DMS53 treated with DMSO at 0.1 percent for 48 hours (cell line): ENCODE results near the gene CEMIP2.
A peak's percentile ranks its signal among the peaks of the same experiment; 100 is the strongest.

ENCODE experiments used
- DNase-seq: peaks from one replicate; lab custom pipeline; 2025; ENCODE audit not compliant: unreplicated experiment; lab: John Stamatoyannopoulos, UW

CEMIP2 gene

DNA sequence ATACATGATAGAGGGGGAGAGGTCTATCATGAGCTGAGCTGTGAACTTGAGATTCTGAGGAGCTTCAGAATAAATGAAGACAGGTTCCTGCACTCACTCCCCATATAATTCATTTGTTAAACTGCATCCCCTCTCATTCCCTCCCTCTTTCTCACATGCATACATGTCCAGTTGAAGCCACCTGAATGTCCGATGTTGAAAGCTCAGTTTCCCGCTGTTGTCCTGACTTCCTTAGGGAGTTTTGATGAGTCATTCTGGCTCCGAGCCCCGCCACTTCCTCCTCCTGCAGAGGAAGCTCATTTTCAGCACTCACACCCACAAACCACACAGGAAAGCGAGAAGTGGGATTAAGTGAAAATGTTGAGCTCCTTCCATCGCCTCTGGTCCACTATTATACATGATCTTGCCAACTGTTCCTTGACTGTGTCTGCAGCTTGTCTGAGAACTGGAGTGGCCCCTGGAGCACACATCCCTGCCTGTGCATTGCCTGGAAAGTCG is 121.2 kb downstream of the CEMIP2 start:
- peak; percentile 16 for DNase-seq

DNA sequence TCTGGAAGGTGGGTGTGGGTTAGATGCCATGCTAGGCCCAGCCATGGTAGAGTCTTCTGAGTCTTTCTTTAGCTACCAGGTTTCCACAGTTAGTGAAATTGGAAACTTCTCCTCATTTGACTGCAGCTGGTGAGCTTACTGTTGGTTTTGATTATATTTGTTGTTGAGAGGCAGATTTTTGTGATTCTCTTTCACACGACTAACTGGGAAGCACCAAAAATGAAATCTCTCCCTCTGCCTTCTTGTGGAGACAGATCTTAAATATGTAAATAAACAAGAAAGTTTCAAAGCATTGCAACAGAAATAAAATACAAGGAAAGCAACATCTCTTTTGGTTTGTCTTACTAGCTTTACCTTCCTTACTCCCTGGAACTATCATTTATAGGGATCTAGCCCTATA is 122.2 kb downstream of the CEMIP2 start:
- DNase-seq: no peak

DNA sequence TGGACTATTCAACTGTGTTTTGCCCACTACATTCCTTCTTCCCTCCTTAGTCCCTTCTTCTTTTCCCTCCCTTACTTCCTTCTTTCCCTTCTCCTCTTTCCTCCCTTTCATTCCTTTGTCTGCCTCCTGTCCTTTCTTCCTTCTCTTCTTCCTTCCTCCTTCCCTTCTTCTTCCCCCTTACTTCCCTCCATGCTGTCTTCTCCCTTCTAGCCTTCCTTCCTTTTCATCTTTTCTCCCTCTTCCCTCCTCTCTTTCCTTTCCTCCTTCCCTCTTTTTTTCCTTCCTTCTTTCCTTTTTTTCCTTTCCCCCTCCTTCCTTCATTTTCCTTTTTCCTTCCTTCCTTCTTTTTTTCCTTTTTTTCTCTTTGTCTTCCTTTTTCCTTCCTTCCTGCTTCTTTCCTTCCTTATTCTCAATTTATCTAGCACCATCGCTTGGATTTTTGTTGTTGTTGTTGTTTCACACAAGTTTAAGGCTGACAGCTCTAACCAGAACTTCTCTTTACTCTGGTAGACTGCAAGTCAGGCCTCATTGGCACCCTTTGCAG is 123.4 kb downstream of the CEMIP2 start:
- DNase-seq: no peak

DNA sequence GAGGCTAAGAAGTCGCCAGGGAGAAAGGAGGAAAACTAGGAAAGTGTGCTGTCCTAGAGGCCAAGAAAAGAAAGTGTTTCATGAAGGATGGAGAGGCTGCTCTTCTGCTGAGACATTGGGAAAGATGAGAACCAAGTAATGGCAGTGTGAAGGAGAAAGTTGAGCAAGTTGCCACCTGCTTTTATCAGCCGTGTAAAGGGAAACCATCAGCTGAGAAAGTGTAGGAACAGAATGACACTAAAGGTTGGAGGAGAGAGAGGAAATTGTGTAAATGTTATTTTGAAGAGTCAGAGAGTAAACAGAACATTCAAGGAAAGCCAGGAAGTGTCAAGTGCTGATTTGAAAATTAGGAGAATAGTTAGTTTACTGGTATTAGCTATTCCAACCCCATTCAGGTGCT is 125.0 kb downstream of the CEMIP2 start:
- peak; percentile 11 for DNase-seq

DNA sequence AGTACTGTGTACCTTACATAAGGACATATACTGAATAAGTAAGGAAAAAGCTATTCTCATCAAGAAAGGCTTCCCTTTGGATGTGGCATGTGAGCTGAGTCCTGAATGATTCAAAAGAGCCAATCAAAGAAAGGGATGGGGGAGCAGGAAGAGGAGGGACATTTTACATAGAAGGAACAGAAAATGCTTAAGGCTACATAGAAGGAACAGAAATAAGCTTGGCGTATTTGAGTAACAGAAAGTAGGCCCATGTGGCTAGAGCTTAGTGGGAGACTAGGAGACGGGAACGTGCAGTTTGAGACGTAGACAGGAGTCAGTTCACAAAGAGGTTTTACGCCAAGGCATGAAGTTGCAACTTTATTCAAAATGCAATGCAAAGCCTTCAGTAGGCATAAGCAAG is 126.3 kb downstream of the CEMIP2 start:
- no peak for DNase-seq

DNA sequence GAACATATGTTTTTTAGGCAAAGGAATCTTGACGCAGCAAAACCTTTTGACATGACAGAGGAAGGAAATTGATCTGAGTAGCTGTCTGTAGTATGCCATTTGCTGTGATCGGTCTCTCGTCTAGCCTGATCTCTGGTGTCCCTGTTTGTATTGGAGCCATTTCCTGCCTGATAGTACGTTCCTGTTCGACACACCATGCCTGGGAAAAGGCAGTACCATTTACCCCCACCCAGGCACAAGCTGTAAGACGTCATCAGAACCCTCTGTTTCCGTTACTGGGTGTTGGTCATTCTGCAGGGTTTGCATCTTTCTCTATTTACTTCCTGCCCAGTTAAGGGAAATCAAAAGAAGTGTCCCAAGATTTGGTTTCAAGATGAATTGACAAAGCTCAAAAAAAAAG is 129.7 kb downstream of the CEMIP2 start:
- DNase-seq: no peak

DNA sequence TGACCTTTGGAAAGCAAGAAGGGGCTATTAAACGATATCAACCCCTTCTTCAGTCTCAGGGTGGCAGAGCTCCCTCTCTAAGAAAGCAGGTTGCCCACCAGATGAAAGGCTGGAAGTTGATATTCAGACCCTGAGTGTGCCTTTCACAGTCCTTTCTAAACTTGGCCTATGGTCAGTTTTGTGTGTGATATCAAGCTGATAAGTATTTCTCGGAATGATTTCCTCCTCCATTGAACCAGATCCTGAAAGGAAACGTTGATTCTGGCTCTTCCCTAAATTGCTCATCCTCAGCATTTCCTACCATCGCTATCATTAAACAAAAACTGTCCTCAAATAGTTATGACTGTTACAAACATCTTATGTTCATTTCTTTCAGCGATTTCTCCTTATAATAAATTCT is 130.4 kb downstream of the CEMIP2 start:
- no peak for DNase-seq

DNA sequence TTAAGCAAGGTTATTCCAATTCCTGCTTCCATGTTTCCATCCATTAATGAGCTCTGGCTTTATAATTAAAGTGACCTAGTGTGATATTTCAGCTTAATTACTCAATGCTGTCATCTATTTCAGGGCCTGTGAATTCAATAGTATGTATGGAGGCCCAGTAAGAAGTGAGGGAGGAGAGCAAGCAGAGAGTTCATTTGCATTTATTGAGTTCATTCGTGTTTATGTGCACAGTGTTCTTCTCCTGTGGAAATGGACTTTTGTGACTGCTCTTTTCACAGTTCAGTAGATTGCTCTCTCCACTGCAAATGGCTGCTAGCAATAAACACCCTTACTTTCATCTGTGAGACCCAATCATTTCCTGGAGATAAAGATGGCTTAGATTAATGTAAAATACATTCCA is 130.9 kb downstream of the CEMIP2 start:
- no peak for DNase-seq

DNA sequence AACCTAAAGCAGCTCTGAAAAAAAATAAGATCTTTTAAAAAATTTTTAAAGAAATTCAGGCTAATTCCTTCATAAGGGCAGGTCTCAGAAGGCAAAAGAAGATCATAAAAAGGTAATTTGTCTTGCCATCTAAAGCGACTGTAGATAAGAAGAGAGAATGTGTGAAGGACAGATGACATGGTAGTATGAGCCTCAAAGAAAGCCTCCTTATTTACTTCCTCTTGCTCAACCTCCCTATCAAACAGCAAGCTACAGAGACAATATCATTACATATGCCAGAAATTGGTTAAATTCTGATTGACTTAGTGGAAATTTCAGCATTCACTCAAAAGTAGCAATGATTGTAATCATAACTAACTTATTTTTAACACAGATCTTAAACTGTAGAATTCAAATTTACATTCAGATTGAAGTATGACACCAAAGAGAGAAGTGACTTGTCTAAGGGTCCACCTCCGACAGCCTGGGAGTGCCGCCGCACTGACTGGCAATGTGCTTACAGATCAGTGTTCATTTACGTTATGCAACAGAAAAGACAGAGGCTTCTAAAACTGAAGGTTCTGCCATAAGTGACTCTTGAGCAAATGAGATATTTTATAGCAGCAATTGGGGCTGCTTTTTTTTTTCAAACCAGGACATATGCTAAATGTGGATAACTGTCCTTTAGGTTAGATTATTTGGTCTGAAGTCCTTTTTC is 132.0 kb downstream of the CEMIP2 start:
- no peak for DNase-seq

DNA sequence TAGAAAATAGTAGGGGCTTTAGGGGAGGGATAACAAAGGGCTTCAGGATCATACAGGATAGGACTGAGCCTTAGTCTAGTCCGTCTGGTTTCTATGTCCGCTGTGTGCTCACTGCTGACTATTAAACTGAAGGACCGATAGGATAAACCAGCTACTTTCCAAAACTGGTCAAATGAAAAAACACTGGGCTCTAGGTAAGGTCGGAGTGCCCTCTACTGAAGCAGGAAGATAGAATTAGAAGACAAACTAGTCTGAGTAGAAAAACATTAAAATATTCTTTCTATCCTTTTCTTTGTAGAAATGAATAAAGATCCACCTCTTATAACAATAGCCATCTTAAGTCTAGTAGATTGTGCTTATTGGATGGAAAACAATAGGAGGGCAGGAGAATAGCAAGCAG is 133.6 kb downstream of the CEMIP2 start:
- DNase-seq: no peak
